Body of pancreas (tissue), 4 donors: ENCODE results near the gene GADD45GIP1. TPM values are rescaled to one million over a fixed set of nuclear protein-coding genes. Genes with fewer than 3 reads are reported as not detected.

Experiments
- ATAC-seq: fragments of 150-250 bp; one replicate; pipeline ENCODE4 v1.9.1; 2016
- DNase-seq, 4 donors: peaks; one replicate each; pipeline ENCODE4 v3.0.0-alpha.2; 2019
- H3K27ac ChIP-seq, 4 donors: fragments of 200-600 bp; sonication (generic); 1 replicate in 3 of 4; 2 replicates in 1 of 4; pipeline versions ENCODE4 v1.5.1 to v1.6.1; 2016 to 2019; ENCODE audit warnings: mild to moderate bottlenecking in 1 of 4, mixed read lengths in 1 of 4, moderate library complexity in 1 of 4
- H3K27me3 ChIP-seq, 2 donors: fragments of 200-600 bp; sonication (generic); one replicate each; pipeline ENCODE4 v1.6.0; 2016; ENCODE audit warnings: mild to moderate bottlenecking in 1 of 2
- H3K36me3 ChIP-seq, 2 donors: fragments of 200-600 bp; sonication (generic); replicated peaks in 1 of 2; 2 replicates each; pipeline ENCODE4 v1.5.1; 2016; ENCODE audit warnings: low read depth in 2 of 2; ENCODE audit not compliant: insufficient read depth in 1 of 2
- H3K4me1 ChIP-seq: fragments of 200-600 bp; sonication (generic); one replicate; pipeline ENCODE4 v1.6.0; 2016
- H3K4me3 ChIP-seq, 2 donors: fragments of 200-600 bp; sonication (generic); 1 replicate in 1 of 2; 2 replicates in 1 of 2; pipeline ENCODE4 v1.5.1; 2016 to 2019
- H3K9me3 ChIP-seq, 3 donors: fragments of 200-600 bp; sonication (generic); 1 replicate in 2 of 3; 2 replicates in 1 of 3; pipeline ENCODE4 v1.5.1; 2016
- CTCF ChIP-seq, 7 experiments: fragments of 450-650 bp in 4 of 7; fragments of 200-600 bp in 3 of 7; sonication (generic) in 3 of 7; IDR thresholded peaks; one replicate each; pipeline ENCODE4 v1.5.1; 2016 to 2019; ENCODE audit warnings: antibody characterized with exemption in 7 of 7
- POLR2A ChIP-seq, 3 donors: fragments of 450-650 bp; IDR thresholded peaks; one replicate each; pipeline ENCODE4 v1.6.1; 2016; ENCODE audit warnings: antibody characterized with exemption in 3 of 3, mild to moderate bottlenecking in 2 of 3
- WGBS, 2 donors: methylation state at CpG; one replicate each; pipeline ENCODE4 v1.1.5; 2017; 5-methylcytosine and 5-hydroxymethylcytosine counted together
- intact Hi-C: fragments of 100-400 bp; cut with DNase I; formaldehyde crosslinking; loops from one replicate; pipeline ENCODE4 v1.15.1; 2023
- total RNA-seq, 2 donors: library from RNA; depleted of rRNA; stranded (reverse); fragments of >200 nt; gene quantifications; one replicate each; pipeline ENCODE4 v1.1.0, GENCODE V29; 2016

The GADD45GIP1 gene
- total RNA-seq, 2 donors from 2014 or later, result 31.3 to 42.0 TPM

DNA sequence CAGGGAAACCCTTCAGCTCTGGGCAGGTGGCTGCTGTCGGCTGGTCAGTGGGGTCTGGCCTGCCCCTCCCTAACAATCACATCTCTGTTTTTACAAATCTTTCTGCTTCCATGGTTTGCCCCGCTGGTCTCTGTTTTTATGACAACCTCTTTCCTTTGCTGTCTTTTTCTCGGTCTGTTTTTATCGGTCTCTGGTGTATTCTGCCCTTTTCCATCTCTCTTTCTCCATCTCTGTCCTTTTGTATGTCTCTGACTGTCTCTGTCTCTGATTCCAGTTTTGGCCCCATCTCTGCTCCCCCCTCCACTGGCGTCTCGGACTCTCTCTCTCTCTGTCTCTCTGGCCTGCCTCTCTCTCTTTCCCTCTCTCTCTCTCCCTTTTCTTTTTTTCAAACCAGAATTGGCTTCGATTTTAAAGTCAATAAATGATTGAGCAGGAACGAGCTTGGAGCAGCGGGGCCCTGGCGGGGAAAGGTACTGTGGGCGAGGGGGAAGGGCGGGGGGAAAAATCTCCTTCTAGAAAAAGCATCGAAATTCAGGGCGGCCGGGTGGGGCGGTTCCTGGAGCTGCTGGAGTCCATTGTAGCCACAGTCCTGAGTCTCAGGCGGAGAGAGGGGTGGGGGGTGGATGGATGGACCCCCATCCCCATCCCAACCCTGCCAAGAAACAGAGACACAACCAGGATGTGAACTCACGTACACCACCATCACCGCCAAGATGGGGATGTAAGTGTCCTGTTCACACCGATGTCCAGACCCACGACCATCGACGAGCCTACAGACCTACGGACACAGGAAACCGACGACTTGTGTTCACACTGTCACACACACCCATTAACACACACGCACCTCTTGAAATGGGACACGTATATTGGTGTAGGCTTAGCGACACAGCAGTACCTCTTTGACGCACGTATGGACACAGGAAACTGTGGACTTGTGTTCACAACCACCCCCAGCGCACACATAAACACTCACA, 41.2 kb upstream of the GADD45GIP1 start:
- Histone ChIP-seq H3K27me3 (no peaks in the 10 kb centered on the region), H3K4me1 (peaks cover 41% of the 10 kb centered on the region), H3K4me3 (no peak overlapping the region), H3K9me3 (no peaks in the 10 kb centered on the region), H3K27ac (peak overlapping the region in 1 of 4 donors; percentile 25), H3K36me3 (peaks cover 0 to 3% of the 10 kb centered on the region in 2 donors)
- intact Hi-C loops, result no loop called here
- WGBS, 2 donors, result 77 to 87% methylated on average over 32 of the region's 32 CpGs
- DNase-seq (no peak), ATAC-seq (no peak)
- no peak for TF ChIP-seq POLR2A (IDR thresholded peaks at IDR 0.05)
- no peak for TF ChIP-seq CTCF (IDR thresholded peaks at IDR 0.05)

DNA sequence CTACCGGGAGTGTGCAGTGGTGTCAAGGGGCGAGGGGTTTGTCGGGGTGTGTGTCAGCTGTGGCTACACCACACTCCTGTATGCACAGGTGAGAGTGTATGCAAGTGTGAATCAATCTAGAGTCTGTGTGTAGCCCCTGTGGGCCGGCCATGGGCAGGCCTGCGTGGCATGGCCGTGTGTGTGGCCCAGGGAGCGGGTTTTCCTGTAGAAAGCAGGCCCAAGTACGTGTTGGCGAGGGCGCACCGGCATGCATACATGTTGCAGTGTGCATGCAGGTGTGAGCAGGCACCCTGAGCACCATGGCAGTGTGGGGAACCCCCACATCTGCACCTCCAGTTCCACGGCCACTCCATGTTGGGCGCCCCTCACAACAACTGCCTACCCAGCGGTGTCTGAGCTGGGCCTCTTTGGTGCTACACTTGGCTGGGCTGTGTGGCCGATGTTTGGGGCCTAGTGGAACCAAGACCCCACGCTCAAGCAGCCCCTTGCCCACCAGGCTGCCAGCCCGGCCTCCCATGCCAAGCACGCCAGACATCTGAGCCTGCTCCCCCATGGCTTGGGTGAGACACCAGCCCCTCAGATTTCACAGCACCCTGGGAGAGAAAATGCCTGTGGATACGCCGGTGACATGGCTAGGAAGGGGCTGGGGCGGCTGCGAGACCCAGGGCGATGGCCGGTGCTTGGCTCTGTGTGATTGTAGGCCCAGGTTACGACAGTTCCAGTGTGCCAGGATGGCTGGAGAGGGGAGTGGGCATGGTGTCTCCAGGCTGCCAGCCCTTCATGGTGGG, 40.4 kb upstream of the GADD45GIP1 start:
- Histone ChIP-seq H3K27me3 (no peaks in the 10 kb centered on the region), H3K4me1 (peaks cover 32% of the 10 kb centered on the region), H3K36me3 (peaks cover 0 to 3% of the 10 kb centered on the region in 2 donors), H3K4me3 (no peak overlapping the region), H3K9me3 (no peaks in the 10 kb centered on the region), H3K27ac (peak overlapping the region in 2 of 4 donors; percentile 72 to 81)
- intact Hi-C loops, result no loop called here
- no peak for ATAC-seq
- no peak for TF ChIP-seq POLR2A (IDR thresholded peaks at IDR 0.05)
- no peak for TF ChIP-seq CTCF (IDR thresholded peaks at IDR 0.05)
- DNase-seq, result no peak
- 83 to 90% methylated on average over 6 to 25 of the region's 25 CpGs for WGBS, 2 donors

DNA sequence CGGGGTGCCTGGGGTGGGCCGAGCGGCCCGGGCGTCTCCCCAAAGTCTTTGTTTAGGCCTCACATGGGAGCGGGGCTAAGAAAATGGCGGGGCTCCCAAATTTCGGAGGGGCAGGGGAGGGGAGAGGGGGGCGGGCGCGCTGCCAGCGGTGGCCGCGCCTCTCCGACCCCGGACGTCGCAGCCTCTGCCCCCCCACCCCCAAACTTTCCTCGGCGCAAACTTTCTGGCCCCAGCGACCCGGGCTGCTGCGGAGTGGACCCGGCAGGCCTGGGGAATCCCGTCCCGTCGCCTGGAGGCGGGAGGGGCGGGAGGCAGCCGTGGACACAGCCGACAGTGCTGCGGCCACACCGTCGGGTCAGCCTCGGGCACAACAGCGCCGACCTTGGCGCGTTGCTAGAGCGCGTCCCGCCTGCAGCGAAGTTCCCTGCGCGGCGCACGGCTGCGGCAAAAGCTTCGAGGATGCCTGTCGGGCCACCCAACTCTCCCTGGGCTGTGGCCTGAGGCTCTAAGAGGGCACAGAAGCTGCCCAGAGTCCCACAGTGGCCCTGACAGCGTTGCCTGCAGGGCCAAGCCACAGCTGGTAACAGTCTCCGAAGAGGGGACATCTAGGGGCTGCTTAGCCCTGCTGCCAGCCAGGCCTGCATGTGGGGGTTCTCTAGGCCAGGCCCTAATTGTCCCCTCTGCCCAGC, 39.5 kb upstream of the GADD45GIP1 start:
- peaks cover 0 to 3% of the 10 kb centered on the region in 2 donors for H3K36me3 ChIP-seq
- no peaks in the 10 kb centered on the region for H3K9me3 ChIP-seq
- DNase-seq, result peak; percentile 51 to 67 (median 54)
- WGBS, 2 donors, result 0 to 7% methylated on average over 3 to 46 of the region's 52 CpGs
- H3K27ac ChIP-seq, result peak overlapping the region; percentile 72 to 81 (median 77)
- peaks cover 24% of the 10 kb centered on the region for H3K4me1 ChIP-seq
- intact Hi-C loops, result no loop called here
- peak overlapping the region; percentile 39 to 47 for H3K4me3 ChIP-seq
- ATAC-seq, result peak; percentile 51
- H3K27me3 ChIP-seq, result no peaks in the 10 kb centered on the region
- TF ChIP-seq POLR2A (IDR thresholded peaks at IDR 0.05) (no peak), CTCF (IDR thresholded peaks at IDR 0.05) (no peak)

DNA sequence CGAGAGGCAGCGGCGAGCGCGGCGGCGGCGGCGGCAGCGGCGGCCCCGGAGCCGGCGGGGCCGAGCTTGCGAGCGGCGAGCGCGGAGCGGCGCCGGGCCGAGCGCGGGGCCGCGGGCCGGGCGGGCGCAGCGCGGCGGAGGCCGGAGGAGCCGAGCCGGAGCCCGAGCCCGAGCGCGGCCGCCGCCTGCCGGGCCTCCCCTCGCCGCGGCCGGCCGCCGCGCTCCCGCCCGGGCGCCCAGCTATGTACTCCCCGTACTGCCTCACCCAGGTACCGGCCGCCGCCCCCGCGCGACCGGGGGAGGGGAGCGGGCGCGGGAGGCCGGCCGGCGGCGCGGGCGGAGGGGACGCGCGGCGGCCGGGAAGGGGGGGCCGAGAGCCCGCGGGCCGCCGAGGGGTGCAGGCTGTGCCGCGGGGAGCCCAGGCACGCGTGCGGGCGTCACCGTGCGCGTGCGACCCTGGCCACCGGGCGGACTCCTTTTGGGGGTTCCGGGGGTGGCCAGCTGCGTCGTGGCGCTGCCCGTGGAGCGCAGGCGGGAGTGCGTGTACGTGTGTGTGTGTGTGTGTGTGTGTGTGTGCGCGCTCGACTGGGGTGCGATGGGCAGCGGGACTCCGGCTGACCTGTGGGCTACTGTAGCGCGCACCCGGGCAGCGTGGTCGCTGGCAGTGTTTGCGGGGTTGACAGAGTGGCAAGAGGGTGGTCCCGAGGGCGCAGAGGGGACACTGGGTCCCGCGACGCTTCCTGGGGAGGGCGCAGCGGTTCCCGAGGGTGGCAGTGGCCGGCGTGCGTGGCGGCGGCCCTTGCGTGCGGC, 38.8 kb upstream of the GADD45GIP1 start:
- Histone ChIP-seq H3K4me3 (peak overlapping the region; percentile 39 to 47), H3K36me3 (peaks cover 0 to 3% of the 10 kb centered on the region in 2 donors), H3K9me3 (no peaks in the 10 kb centered on the region), H3K27me3 (no peaks in the 10 kb centered on the region), H3K4me1 (peaks cover 23% of the 10 kb centered on the region), H3K27ac (peak overlapping the region; percentile 72 to 81 (median 77))
- peak; percentile 54 for ATAC-seq
- TF ChIP-seq CTCF (IDR thresholded peaks at IDR 0.05) (peak in 1 of 7 experiments; percentile 14), POLR2A (IDR thresholded peaks at IDR 0.05) (no peak)
- intact Hi-C loops, result no loop called here
- peak in 2 of 4 donors; percentile 47 to 49 for DNase-seq
- 1% methylated on average over 116 of the region's 129 CpGs; no CpG with 5 or more reads in 1 of the 2 donors for WGBS, 2 donors
